Urinary bladder (tissue), 4 donors: ENCODE measurements around the gene STRADA. TPM values are rescaled to one million over a fixed set of nuclear protein-coding genes. Genes with fewer than 3 reads are reported as not detected.
"Not testable (repeated sequence)": the region's sequence is repeated elsewhere in the genome, so short reads cannot be mapped to it uniquely, and the experiment has no call there.

Experiments used
- DNase-seq: peaks from one replicate; pipeline ENCODE4 v3.0.0-alpha.2; 2015; ENCODE audit errors: extremely low spot score
- H3K27ac ChIP-seq: one replicate; pipeline ENCODE4 v1.5.1; 2013; ENCODE audit warnings: low read depth, mild to moderate bottlenecking, moderate library complexity
- H3K36me3 ChIP-seq: one replicate; pipeline ENCODE4 v1.6.1; 2013; ENCODE audit warnings: mild to moderate bottlenecking, moderate library complexity; ENCODE audit not compliant: insufficient read depth
- H3K4me1 ChIP-seq: one replicate; pipeline ENCODE4 v1.6.1; 2013; ENCODE audit warnings: mild to moderate bottlenecking, moderate library complexity; ENCODE audit not compliant: insufficient read depth
- H3K4me3 ChIP-seq: one replicate; pipeline ENCODE4 v1.5.1; 2013; ENCODE audit warnings: low read depth, low read length
- WGBS: extraction: QIAGEN DNeasy Blood & Tissue Kit; methylation state at CpG from one replicate; pipeline ENCODE4 v1.1.7; 2013; 5-methylcytosine and 5-hydroxymethylcytosine counted together
- polyA plus RNA-seq: library from polyadenylated mRNA; stranded (reverse); fragments of 200-250 nt; gene quantifications from one replicate; pipeline ENCODE4 v1.2.3, GENCODE V29; 2013
- total RNA-seq: library from RNA; depleted of rRNA; stranded (reverse); fragments of >200 nt; gene quantifications from one replicate; pipeline ENCODE4 v1.2.3, GENCODE V29; 2014
- donor health status: healthy with polysubstance abuse.
- donor health status: healthy.

The STRADA gene
- total and polyA plus RNA-seq, 2 donors: 24.9 to 41.7 TPM

- H3K27ac ChIP-seq: no peak overlapping the region
- no peaks in the 10 kb centered on the region for H3K36me3 ChIP-seq
- H3K4me1 ChIP-seq: no peaks in the 10 kb centered on the region
- H3K4me3 ChIP-seq: no peak overlapping the region
- WGBS: 96% methylated on average over 8 of the region's 8 CpGs
- no peak for DNase-seq
Observed at GRCh38 chr17:63735691-63736090, 5.9 kb downstream of the STRADA start.

- no peak for DNase-seq
- Histone ChIP-seq H3K27ac (no peak overlapping the region), H3K36me3 (no peaks in the 10 kb centered on the region), H3K4me1 (no peaks in the 10 kb centered on the region), H3K4me3 (no peak overlapping the region)
- 70% methylated on average over 2 of the region's 2 CpGs for WGBS
Observed at GRCh38 chr17:63722403-63722802, 19.2 kb downstream of the STRADA start.

GRCh38 chr17:63720194-63720593 is 21.4 kb downstream of the STRADA start:
- DNase-seq, H3K36me3 ChIP-seq, H3K4me1 ChIP-seq, H3K27ac ChIP-seq, H3K4me3 ChIP-seq: not testable (repeated sequence)
- WGBS: 97% methylated on average over 5 of the region's 5 CpGs

GRCh38 chr17:63718988-63719387 is 22.6 kb downstream of the STRADA start:
- Histone ChIP-seq H3K4me1 (no peaks in the 10 kb centered on the region), H3K4me3 (no peak overlapping the region), H3K36me3 (no peaks in the 10 kb centered on the region), H3K27ac (no peak overlapping the region)
- no peak for DNase-seq
- 86% methylated on average over 5 of the region's 5 CpGs for WGBS

- Histone ChIP-seq H3K36me3 (no peaks in the 10 kb centered on the region), H3K4me1 (no peaks in the 10 kb centered on the region), H3K4me3 (no peak overlapping the region), H3K27ac (no peak overlapping the region)
- 83% methylated on average over 3 of the region's 3 CpGs for WGBS
- DNase-seq: no peak
Observed at GRCh38 chr17:63716426-63716825, 25.2 kb downstream of the STRADA start.

GRCh38 chr17:63714550-63715277 is 26.9 kb downstream of the STRADA start:
- Histone ChIP-seq H3K27ac (no peak overlapping the region), H3K4me3 (no peak overlapping the region), H3K4me1 (no peaks in the 10 kb centered on the region), H3K36me3 (peaks cover 3% of the 10 kb centered on the region)
- WGBS: 71% methylated on average over 10 of the region's 10 CpGs
- no peak for DNase-seq

- no peak for DNase-seq
- Histone ChIP-seq H3K27ac (no peak overlapping the region), H3K4me3 (no peak overlapping the region), H3K4me1 (no peaks in the 10 kb centered on the region), H3K36me3 (peaks cover 3% of the 10 kb centered on the region)
- WGBS: 94% methylated on average over 6 of the region's 6 CpGs
Observed at GRCh38 chr17:63709110-63709509, 32.5 kb downstream of the STRADA start.

GRCh38 chr17:63707151-63707550 is 34.4 kb downstream of the STRADA start:
- H3K27ac ChIP-seq: no peak overlapping the region
- peaks cover 3% of the 10 kb centered on the region for H3K36me3 ChIP-seq
- 91% methylated on average over 11 of the region's 11 CpGs for WGBS
- no peak for DNase-seq
- H3K4me3 ChIP-seq: no peak overlapping the region
- H3K4me1 ChIP-seq: no peaks in the 10 kb centered on the region

- 82% methylated on average over 7 of the region's 7 CpGs for WGBS
Observed at GRCh38 chr17:63706336-63707082, 35.1 kb downstream of the STRADA start.

GRCh38 chr17:63705657-63706056 is 35.9 kb downstream of the STRADA start:
- Histone ChIP-seq H3K27ac (no peak overlapping the region), H3K36me3 (peaks cover 1% of the 10 kb centered on the region), H3K4me1 (no peaks in the 10 kb centered on the region), H3K4me3 (no peak overlapping the region)
- DNase-seq: no peak
- 52% methylated on average over 3 of the region's 3 CpGs for WGBS

More at GRCh38 chr17:63706336-63707082, 35.1 kb downstream of the STRADA start:
- Histone ChIP-seq H3K4me1 (no peaks in the 10 kb centered on the region), H3K27ac (no peak overlapping the region), H3K36me3 (peaks cover 3% of the 10 kb centered on the region), H3K4me3 (no peak overlapping the region)
- no peak for DNase-seq

- WGBS: 89% methylated on average over 9 of the region's 9 CpGs
- Histone ChIP-seq H3K27ac (no peak overlapping the region), H3K4me1 (peaks cover 3% of the 10 kb centered on the region), H3K4me3 (no peak overlapping the region), H3K36me3 (no peaks in the 10 kb centered on the region)
- no peak for DNase-seq
Observed at GRCh38 chr17:63704836-63705235, 36.8 kb downstream of the STRADA start.

GRCh38 chr17:63704259-63704576 is 37.4 kb downstream of the STRADA start:
- no peak overlapping the region for H3K4me3 ChIP-seq
- no peak overlapping the region for H3K27ac ChIP-seq
- WGBS: 90% methylated on average over 11 of the region's 11 CpGs
- DNase-seq: no peak
- no peaks in the 10 kb centered on the region for H3K36me3 ChIP-seq
- H3K4me1 ChIP-seq: peaks cover 3% of the 10 kb centered on the region

GRCh38 chr17:63703556-63704258 is 37.9 kb downstream of the STRADA start:
- WGBS: 86% methylated on average over 16 of the region's 16 CpGs
- no peaks in the 10 kb centered on the region for H3K36me3 ChIP-seq
- H3K4me3 ChIP-seq: no peak overlapping the region
- no peak for DNase-seq
- H3K4me1 ChIP-seq: peaks cover 3% of the 10 kb centered on the region
- H3K27ac ChIP-seq: no peak overlapping the region

- DNase-seq: no peak
- Histone ChIP-seq H3K4me3 (no peak overlapping the region), H3K4me1 (peaks cover 3% of the 10 kb centered on the region), H3K27ac (no peak overlapping the region), H3K36me3 (no peaks in the 10 kb centered on the region)
- WGBS: 85% methylated on average over 5 of the region's 5 CpGs
Observed at GRCh38 chr17:63703029-63703428, 38.6 kb downstream of the STRADA start.
